Loucy (cell line): Measurements from ENCODE around the gene PIK3CD.

ENCODE experiments used
- H2AFZ ChIP-seq: fragments of 200-600 bp; sonication (generic); 2 replicates; pipeline ENCODE4 v1.6.0; 2016; ENCODE audit warnings: antibody characterized with exemption, mild to moderate bottlenecking, low read length, moderate library complexity
- H3F3A ChIP-seq: fragments of 200-600 bp; 2 replicates; pipeline ENCODE4 v1.6.0; 2016; ENCODE audit warnings: antibody characterized with exemption, low read depth, mild to moderate bottlenecking
- H3K27me3 ChIP-seq: fragments of 200-600 bp; sonication (generic); 2 replicates; pipeline ENCODE4 v1.6.1; 2014; ENCODE audit warnings: low read length, mild to moderate bottlenecking; ENCODE audit not compliant: insufficient read depth, poor library complexity, severe bottlenecking
- H3K36me3 ChIP-seq: fragments of 200-600 bp; sonication (generic); 2 replicates; pipeline ENCODE4 v1.6.1; 2016; ENCODE audit warnings: low read length; ENCODE audit not compliant: insufficient read depth
- H3K4me1 ChIP-seq: fragments of 200-600 bp; sonication (generic); 2 replicates; pipeline ENCODE4 v1.5.1; 2014; ENCODE audit warnings: low read length, mild to moderate bottlenecking; ENCODE audit not compliant: insufficient read depth, poor library complexity, severe bottlenecking
- H3K4me2 ChIP-seq: fragments of 200-600 bp; sonication (generic); 2 replicates; pipeline ENCODE4 v1.6.0; 2014; ENCODE audit warnings: antibody characterized with exemption, low read length, low read depth, mild to moderate bottlenecking; ENCODE audit not compliant: poor library complexity, severe bottlenecking
- H3K4me3 ChIP-seq: fragments of 200-600 bp; sonication (generic); 2 replicates; pipeline ENCODE4 v1.5.1; 2014; ENCODE audit warnings: low read length, mild to moderate bottlenecking, mixed read lengths; ENCODE audit not compliant: poor library complexity, severe bottlenecking
- H3K79me2 ChIP-seq: fragments of 200-600 bp; sonication (generic); 2 replicates; pipeline ENCODE4 v1.6.1; 2014; ENCODE audit warnings: low read length; ENCODE audit not compliant: insufficient read depth
- H3K9ac ChIP-seq: fragments of 200-600 bp; sonication (generic); 2 replicates; pipeline ENCODE4 v1.6.0; 2014; ENCODE audit warnings: mild to moderate bottlenecking, low read depth, low read length, moderate library complexity; ENCODE audit not compliant: poor library complexity, severe bottlenecking
- H3K9me2 ChIP-seq: fragments of 200-600 bp; sonication (generic); replicated peaks from 2 replicates; pipeline ENCODE4 v1.6.1; 2016; ENCODE audit warnings: low read depth, low read length, mixed read lengths
- H3K9me3 ChIP-seq: fragments of 200-600 bp; sonication (generic); 2 replicates; pipeline ENCODE4 v1.6.1; 2014; ENCODE audit warnings: mild to moderate bottlenecking, antibody characterized with exemption, low read length, low read depth; ENCODE audit not compliant: insufficient read depth
- H4K20me1 ChIP-seq: fragments of 200-600 bp; sonication (generic); 2 replicates; pipeline ENCODE4 v1.6.0; 2014; ENCODE audit warnings: antibody characterized with exemption, low read length, mild to moderate bottlenecking; ENCODE audit not compliant: insufficient read depth, poor library complexity, severe bottlenecking
- EZH2phosphoT487 ChIP-seq: fragments of 200-600 bp; IDR thresholded peaks from 2 replicates; pipeline ENCODE4 v1.6.1; 2018; ENCODE audit warnings: antibody characterized with exemption, mild to moderate bottlenecking, moderate library complexity, borderline replicate concordance
- TF ChIP-seq, protein P1 (sequence below): fragments of 200-600 bp; sonication (generic); conservative IDR thresholded peaks from 2 replicates; pipeline ENCODE4 v1.5.1; 2014; ENCODE audit warnings: mild to moderate bottlenecking, antibody characterized with exemption, low read length

The PIK3CD gene

DNA sequence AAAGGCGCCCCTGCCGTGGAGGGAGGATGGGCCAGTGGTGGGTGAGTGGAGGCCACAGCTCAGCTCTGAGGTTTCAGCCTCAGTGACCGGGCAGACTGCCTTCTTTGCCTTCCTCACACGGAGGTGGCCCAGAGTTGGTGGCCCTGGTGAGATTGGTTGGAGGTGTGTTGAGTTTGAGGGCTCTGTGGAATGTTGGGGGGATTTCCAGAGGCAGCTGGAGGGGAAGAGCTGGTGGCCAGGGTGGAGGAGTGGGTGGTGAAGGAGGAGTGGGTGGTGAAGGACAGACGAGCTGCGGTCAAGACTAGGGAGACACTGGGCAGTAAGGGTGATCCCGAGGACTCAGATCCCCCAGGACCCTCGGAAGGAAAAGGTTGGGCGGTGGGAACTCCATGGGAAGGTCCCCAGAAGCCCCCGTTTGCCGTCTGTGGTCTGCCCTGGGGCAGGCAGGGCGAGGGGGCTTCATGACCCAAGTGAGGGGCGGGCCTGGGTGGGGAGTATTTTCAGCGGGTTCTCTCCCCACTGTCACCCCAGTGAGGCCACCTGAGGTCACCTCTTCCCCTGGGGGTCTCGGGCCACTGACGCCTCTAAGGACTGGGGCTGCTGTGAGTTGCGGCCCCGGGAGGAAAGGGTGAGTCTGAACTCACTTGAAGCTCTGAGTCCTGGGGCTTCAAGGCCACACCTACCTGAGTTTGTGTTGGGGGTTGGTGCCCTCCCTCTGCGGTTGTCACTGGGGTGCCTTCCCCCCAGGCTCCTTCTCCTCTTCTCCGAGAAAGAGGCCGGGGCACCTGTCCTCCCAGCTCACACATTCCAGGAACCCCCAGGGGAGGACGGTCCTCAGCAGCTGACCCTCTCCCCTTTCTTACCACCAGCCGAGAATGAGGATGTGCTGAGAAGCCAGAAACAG, 22.7 kb upstream of the PIK3CD start:
- Histone ChIP-seq H3K36me3 (no peaks in the 10 kb centered on the region), H3K9me2 (no peaks in the 10 kb centered on the region), H3K79me2 (no peaks in the 10 kb centered on the region), H3F3A (no peaks in the 10 kb centered on the region), H3K9me3 (no peaks in the 10 kb centered on the region), H3K4me3 (no peak overlapping the region), H3K4me1 (peaks cover 4% of the 10 kb centered on the region), H3K9ac (no peak overlapping the region), H3K4me2 (no peak overlapping the region), H4K20me1 (no peaks in the 10 kb centered on the region), H3K27me3 (no peaks in the 10 kb centered on the region), H2AFZ (no peak overlapping the region)
- no peak for TF ChIP-seq EZH2phosphoT487
- TF ChIP-seq, protein P1, sequence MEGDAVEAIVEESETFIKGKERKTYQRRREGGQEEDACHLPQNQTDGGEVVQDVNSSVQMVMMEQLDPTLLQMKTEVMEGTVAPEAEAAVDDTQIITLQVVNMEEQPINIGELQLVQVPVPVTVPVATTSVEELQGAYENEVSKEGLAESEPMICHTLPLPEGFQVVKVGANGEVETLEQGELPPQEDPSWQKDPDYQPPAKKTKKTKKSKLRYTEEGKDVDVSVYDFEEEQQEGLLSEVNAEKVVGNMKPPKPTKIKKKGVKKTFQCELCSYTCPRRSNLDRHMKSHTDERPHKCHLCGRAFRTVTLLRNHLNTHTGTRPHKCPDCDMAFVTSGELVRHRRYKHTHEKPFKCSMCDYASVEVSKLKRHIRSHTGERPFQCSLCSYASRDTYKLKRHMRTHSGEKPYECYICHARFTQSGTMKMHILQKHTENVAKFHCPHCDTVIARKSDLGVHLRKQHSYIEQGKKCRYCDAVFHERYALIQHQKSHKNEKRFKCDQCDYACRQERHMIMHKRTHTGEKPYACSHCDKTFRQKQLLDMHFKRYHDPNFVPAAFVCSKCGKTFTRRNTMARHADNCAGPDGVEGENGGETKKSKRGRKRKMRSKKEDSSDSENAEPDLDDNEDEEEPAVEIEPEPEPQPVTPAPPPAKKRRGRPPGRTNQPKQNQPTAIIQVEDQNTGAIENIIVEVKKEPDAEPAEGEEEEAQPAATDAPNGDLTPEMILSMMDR = no peak

DNA sequence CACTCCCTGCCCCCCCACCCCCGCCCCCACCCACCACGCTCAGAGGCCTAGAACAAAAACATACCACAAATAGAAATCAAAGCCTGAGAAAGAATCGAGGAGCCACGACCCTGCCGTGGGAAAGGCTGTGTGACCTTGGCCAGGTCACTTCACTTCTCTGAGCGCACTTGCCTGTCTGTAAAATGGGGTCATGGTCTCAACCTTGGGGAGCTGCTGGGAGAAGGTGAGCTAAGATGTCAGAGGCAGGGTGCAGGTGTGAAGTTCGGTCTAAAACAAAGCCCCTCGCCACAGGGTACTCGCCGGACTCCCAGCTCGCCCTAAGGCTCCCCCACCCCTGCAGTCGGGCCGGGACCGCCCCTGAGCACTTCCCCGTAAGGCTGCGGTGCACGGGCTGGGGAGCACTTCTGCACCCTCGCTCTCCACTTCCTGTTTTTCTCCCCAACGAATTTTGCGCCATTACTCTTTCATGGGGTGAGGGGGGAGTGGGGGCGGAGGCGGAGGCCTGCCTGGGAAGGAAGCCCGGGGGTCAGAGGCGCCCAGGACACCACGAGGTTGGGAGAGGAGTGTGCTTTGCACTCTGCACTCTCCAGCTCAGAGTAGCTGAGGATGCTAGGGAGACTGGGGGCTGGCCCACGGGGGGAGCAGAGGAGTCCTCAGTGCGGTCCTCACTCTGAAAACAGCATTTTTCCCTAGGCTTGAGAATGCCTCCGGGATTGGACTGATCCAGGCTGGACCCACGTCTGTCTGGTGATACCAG, 21.9 kb upstream of the PIK3CD start:
- Histone ChIP-seq H3K4me3 (no peak overlapping the region), H3K4me2 (no peak overlapping the region), H3K9me3 (no peaks in the 10 kb centered on the region), H3K79me2 (no peaks in the 10 kb centered on the region), H3K4me1 (peaks cover 4% of the 10 kb centered on the region), H4K20me1 (no peaks in the 10 kb centered on the region), H3K9ac (no peak overlapping the region), H3K27me3 (no peaks in the 10 kb centered on the region), H3F3A (no peaks in the 10 kb centered on the region), H3K9me2 (no peaks in the 10 kb centered on the region), H3K36me3 (no peaks in the 10 kb centered on the region), H2AFZ (no peak overlapping the region)
- no peak for TF ChIP-seq EZH2phosphoT487
- TF ChIP-seq, protein P1 = no peak

DNA sequence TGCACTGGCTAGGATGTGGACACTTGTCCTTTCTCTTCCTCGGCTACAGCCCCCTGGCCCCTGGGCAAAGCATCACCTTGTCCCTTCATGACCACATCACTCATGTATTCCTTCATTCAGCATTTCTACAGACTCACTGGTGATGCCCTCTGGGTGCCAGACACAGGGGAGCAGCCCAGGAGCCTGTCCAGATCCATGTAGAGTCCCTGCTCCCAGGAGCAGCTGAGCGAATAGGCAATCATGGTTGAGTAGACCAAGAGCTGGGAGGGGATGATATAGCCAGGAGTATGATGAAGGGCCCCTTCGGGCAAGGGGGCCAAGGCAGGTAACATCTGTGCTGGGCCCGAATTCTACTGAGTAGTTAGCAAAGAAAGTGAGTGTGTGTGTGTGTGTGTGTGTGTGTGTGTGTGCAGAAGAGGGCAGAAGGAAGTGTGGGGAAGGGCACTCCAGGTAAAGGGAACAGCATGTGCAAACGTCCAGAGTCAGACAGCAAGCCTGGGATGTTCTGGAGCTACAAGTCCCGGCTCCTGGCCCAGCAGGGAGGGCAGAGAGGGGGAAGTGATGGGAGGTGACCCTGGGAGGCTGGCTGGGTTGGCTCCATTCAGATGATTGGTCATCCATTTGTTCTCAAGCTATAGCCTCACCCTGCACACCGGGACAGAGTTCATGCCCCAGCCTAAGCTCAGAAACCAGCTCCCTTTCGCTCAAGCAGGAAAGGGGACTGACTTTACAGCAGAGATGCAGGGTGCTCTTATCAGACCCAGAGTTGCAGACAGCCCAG, 21.0 kb upstream of the PIK3CD start:
- Histone ChIP-seq H4K20me1 (no peaks in the 10 kb centered on the region), H3K9me2 (no peaks in the 10 kb centered on the region), H3K27me3 (no peaks in the 10 kb centered on the region), H3K4me2 (no peak overlapping the region), H3K36me3 (no peaks in the 10 kb centered on the region), H3K4me1 (peaks cover 4% of the 10 kb centered on the region), H3K9ac (no peak overlapping the region), H3K9me3 (no peaks in the 10 kb centered on the region), H3F3A (no peaks in the 10 kb centered on the region), H2AFZ (no peak overlapping the region), H3K79me2 (no peaks in the 10 kb centered on the region), H3K4me3 (no peak overlapping the region)
- TF ChIP-seq, protein P1 = no peak
- no peak for TF ChIP-seq EZH2phosphoT487
